HG03378 (cell line): Measurements from ENCODE around the gene ARPC5L.
"Not testable (repeated sequence)": the region's sequence is repeated elsewhere in the genome, so short reads cannot be mapped to it uniquely, and the experiment has no call there.

Experiments
- ATAC-seq: cut with Tn5 transposase; IDR thresholded peaks from one replicate; pipeline ENCODE4 v1.9.1; 2021; ENCODE audit warnings: mild to moderate bottlenecking, moderate library complexity; ENCODE audit not compliant: unreplicated experiment

ARPC5L gene

GRCh38 chr9:124840300-124840833 lies 21.6 kb upstream of the ARPC5L start:
- no peak for ATAC-seq

- no peak for ATAC-seq
These were observed 20.7 kb upstream of the ARPC5L start for GRCh38 chr9:124841075-124841821.

GRCh38 chr9:124843456-124844034 lies 18.4 kb upstream of the ARPC5L start:
- ATAC-seq = no peak

GRCh38 chr9:124844291-124844690 lies 17.6 kb upstream of the ARPC5L start:
- ATAC-seq = no peak

GRCh38 chr9:124846467-124846866 lies 15.5 kb upstream of the ARPC5L start:
- not testable (repeated sequence) for ATAC-seq

GRCh38 chr9:124846969-124847368 lies 15.0 kb upstream of the ARPC5L start:
- ATAC-seq = no peak

- ATAC-seq = no peak
These were observed 12.1 kb upstream of the ARPC5L start for GRCh38 chr9:124849801-124850200.

- no peak for ATAC-seq
These were observed 9.7 kb upstream of the ARPC5L start for GRCh38 chr9:124852121-124852828.

GRCh38 chr9:124852829-124853531 lies 8.9 kb upstream of the ARPC5L start, which contains the start of gene WDR38:
Gene WDR38, plus strand, starts transcription at chr9:124853460. Its CDS starts 72 bp downstream, at chr9:124853532.
- no peak for ATAC-seq

- no peak for ATAC-seq
These were observed 8.3 kb upstream of the ARPC5L start for GRCh38 chr9:124853605-124854143.

- no peak for ATAC-seq
These were observed 7.8 kb upstream of the ARPC5L start for GRCh38 chr9:124854161-124854560.

GRCh38 chr9:124854822-124855221 lies 7.1 kb upstream of the ARPC5L start:
- ATAC-seq = no peak

GRCh38 chr9:124855566-124855943 lies 6.4 kb upstream of the ARPC5L start:
- ATAC-seq = no peak

- ATAC-seq = no peak
These were observed 5.8 kb upstream of the ARPC5L start for GRCh38 chr9:124855944-124856765.

- no peak for ATAC-seq
These were observed 4.3 kb upstream of the ARPC5L start for GRCh38 chr9:124857533-124858162.

GRCh38 chr9:124858330-124859046 lies 3.4 kb upstream of the ARPC5L start:
- no peak for ATAC-seq

GRCh38 chr9:124859803-124860581 lies 1.9 kb upstream of the ARPC5L start:
- ATAC-seq = no peak
